Adrenal gland (tissue), 12 donors: Measurements from ENCODE around the gene CYB561. TPM values are rescaled to one million over a fixed set of nuclear protein-coding genes. Genes with fewer than 3 reads are reported as not detected.
A peak's percentile ranks its signal among the peaks of the same experiment; 100 is the strongest.

Source experiments
- DNase-seq, 7 donors: peaks; one replicate each; pipeline ENCODE4 v3.0.0-alpha.2; 2019 to 2020
- H3K27ac ChIP-seq, 5 donors: fragments of 200-600 bp; sonication (generic) in 4 of 5; 1 replicate in 3 of 5; 2 replicates in 2 of 5; pipeline versions ENCODE4 v1.5.1 to v1.8.0; 2016 to 2020; ENCODE audit warnings: mild to moderate bottlenecking in 1 of 5
- H3K27me3 ChIP-seq: fragments of 200-600 bp; 2 replicates; pipeline ENCODE4 v1.8.0; 2021
- H3K36me3 ChIP-seq, 2 donors: fragments of 200-600 bp; replicated peaks in 1 of 2; 1 replicate in 1 of 2; 2 replicates in 1 of 2; pipeline versions ENCODE4 v1.5.1 to v1.8.0; 2018 to 2022
- H3K4me1 ChIP-seq, 2 donors: fragments of 200-600 bp; replicated peaks in 1 of 2; 1 replicate in 1 of 2; 2 replicates in 1 of 2; pipeline versions ENCODE4 v1.5.1 to v1.8.0; 2018 to 2021
- H3K4me3 ChIP-seq, 4 donors: fragments of 200-600 bp; sonication (generic) in 3 of 4; one replicate each; pipeline ENCODE4 v1.5.1; 2016 to 2018
- H3K9me3 ChIP-seq, 3 donors: fragments of 200-600 bp; sonication (generic) in 1 of 3; replicated peaks in 1 of 3; 1 replicate in 2 of 3; 2 replicates in 1 of 3; pipeline versions ENCODE4 v1.5.1 to v1.8.0; 2016 to 2021
- CTCF ChIP-seq, 6 experiments: fragments of 450-650 bp in 4 of 6; fragments of 200-600 bp in 2 of 6; sonication (generic) in 1 of 6; IDR thresholded peaks; 1 replicate in 5 of 6; 2 replicates in 1 of 6; pipeline versions ENCODE4 v1.5.1 to v1.8.0; 2016 to 2021; ENCODE audit warnings: antibody characterized with exemption in 6 of 6, mild to moderate bottlenecking in 2 of 6, moderate library complexity in 1 of 6
- POLR2A ChIP-seq, 2 donors: fragments of 450-650 bp; IDR thresholded peaks; one replicate each; pipeline ENCODE4 v1.6.1; 2017; ENCODE audit warnings: antibody characterized with exemption in 2 of 2, mild to moderate bottlenecking in 2 of 2, moderate library complexity in 1 of 2
- WGBS, 4 donors: extraction: QIAGEN DNeasy Blood & Tissue Kit in 2 of 4; methylation state at CpG; one replicate each; pipeline versions ENCODE4 v1.1.5 to v1.1.7; 2013 to 2017; 5-methylcytosine and 5-hydroxymethylcytosine counted together
- intact Hi-C, 2 donors: fragments of 100-400 bp; cut with DNase I; formaldehyde crosslinking; loops; one replicate each; pipeline versions ENCODE4 v1.14.1 to v1.15.0; 2022 to 2023
- polyA plus RNA-seq, 3 donors: library from polyadenylated mRNA; stranded (reverse); fragments of 200-250 nt in 2 of 3; fragments of 350-450 nt in 1 of 3; fragmentation: Illumina TruSeq in 1 of 3; extraction: RNeasy Lipid Tissue Mini Kit (QIAGEN cat#74804) in 1 of 3; gene quantifications; one replicate each; pipeline ENCODE4 v1.2.3, GENCODE V29; 2013 to 2014
- total RNA-seq, 9 donors: library from RNA; depleted of rRNA in 4 of 9; stranded (reverse); fragments of >200 nt in 4 of 9; fragments of 120-200 nt in 1 of 9; fragmentation: NEBNext Ultra II Directional in 1 of 9; extraction: Animal tissue kit (Norgen Biotek cat#: 25700) in 1 of 9; gene quantifications; one replicate each; pipeline versions ENCODE4 v1.1.0 to v1.2.4, GENCODE V29; 2013 to 2023
- donor health status: healthy with polysubstance abuse.
- donor health status: Bipolar disorder and iron deficiency.
- donor health status: DM: yes; HTN: yes; CAD: no.
- donor health status: DM: no; HTN: no; CAD: no.
- donor health status: DM: no; HTN: no; CAD: no.
- donor health status: DM: yes; HTN: yes; CAD: no.

Gene CYB561
- total and polyA plus RNA-seq, 12 donors = 14.3 to 195 (median 68.4) TPM

GRCh38 chr17:63440770-63441335 is 5.3 kb downstream of the CYB561 start:
- DNase-seq = peak in 1 of 7 donors; percentile 67
- no peaks in the 10 kb centered on the region for H3K36me3 ChIP-seq
- H3K27me3 ChIP-seq = no peaks in the 10 kb centered on the region
- no peaks in the 10 kb centered on the region for H3K9me3 ChIP-seq
- TF ChIP-seq POLR2A (IDR thresholded peaks at IDR 0.05) = no peak
- no peak for TF ChIP-seq CTCF (IDR thresholded peaks at IDR 0.05)
- no peak overlapping the region for H3K4me3 ChIP-seq
- H3K27ac ChIP-seq = peak overlapping the region in 1 of 5 donors; percentile 59
- intact Hi-C loops = no loop called here
- H3K4me1 ChIP-seq = peaks cover 23 to 30% of the 10 kb centered on the region in 2 donors
- WGBS, 4 donors = 84 to 85% (median 84%) methylated on average over 5 to 16 of the region's 16 CpGs

- Histone ChIP-seq H3K36me3 (no peaks in the 10 kb centered on the region), H3K27ac (peak overlapping the region in 2 of 5 donors; percentile 59 to 66), H3K9me3 (no peaks in the 10 kb centered on the region), H3K4me3 (no peak overlapping the region), H3K4me1 (peaks cover 24 to 33% of the 10 kb centered on the region in 2 donors), H3K27me3 (no peaks in the 10 kb centered on the region)
- peak in 1 of 7 donors; percentile 74 for DNase-seq
- TF ChIP-seq CTCF (IDR thresholded peaks at IDR 0.05) (no peak), POLR2A (IDR thresholded peaks at IDR 0.05) (no peak)
- intact Hi-C loops = no loop called here
- WGBS, 4 donors = 76 to 83% (median 79%) methylated on average over 19 to 22 of the region's 22 CpGs
Measured at GRCh38 chr17:63440127-63440769, 5.9 kb downstream of the CYB561 start.

- H3K4me3 ChIP-seq = no peak overlapping the region
- intact Hi-C loops = no loop called here
Measured at GRCh38 chr17:63439687-63440086, 6.4 kb downstream of the CYB561 start.

More at GRCh38 chr17:63439687-63440086, 6.4 kb downstream of the CYB561 start:
- 51 to 75% (median 61%) methylated on average over 8 of the region's 8 CpGs for WGBS, 4 donors
- Histone ChIP-seq H3K9me3 (no peaks in the 10 kb centered on the region), H3K27me3 (no peaks in the 10 kb centered on the region), H3K27ac (peak overlapping the region in 2 of 5 donors; percentile 59 to 66), H3K4me1 (peaks cover 26 to 33% of the 10 kb centered on the region in 2 donors), H3K36me3 (no peaks in the 10 kb centered on the region)
- no peak for DNase-seq
- no peak for TF ChIP-seq POLR2A (IDR thresholded peaks at IDR 0.05)
- TF ChIP-seq CTCF (IDR thresholded peaks at IDR 0.05) = no peak
